ENCODE measurements around the gene CAMTA2. TPM values are rescaled to one million over a fixed set of nuclear protein-coding genes. Genes with fewer than 3 reads are reported as not detected.
"Not testable (repeated sequence)": the region's sequence is repeated elsewhere in the genome, so short reads cannot be mapped to it uniquely, and the experiment has no call there.

The CAMTA2 gene
- total RNA-seq, 1 donor from 2014 or later = 72.1 TPM

- intact Hi-C loops (cut with DNase I) = no loop called here
- Histone ChIP-seq H3K9me3 (no peaks in the 10 kb centered on the region), H3K27me3 (no peaks in the 10 kb centered on the region), H3K27ac (no peak within 1 kb of the TSS), H3K36me3 (peaks cover 7% of the 10 kb centered on the region in 2 donors), H3K4me1 (no peaks in the 10 kb centered on the region), H3K4me3 (no peak within 1 kb of the TSS)
- no peak for DNase-seq (ENCODE audit: low spot score in 2 of 2)
- TF ChIP-seq CTCF (IDR thresholded peaks at IDR 0.05) = no peak
Observed at GRCh38 chr17:4931963-4932362, 55.5 kb downstream of the CAMTA2 start, which contains the start of gene GP1BA. Gene GP1BA (plus strand): TSS chr17:4932277. CDS start chr17:4932605, 328 bp downstream.

DNA sequence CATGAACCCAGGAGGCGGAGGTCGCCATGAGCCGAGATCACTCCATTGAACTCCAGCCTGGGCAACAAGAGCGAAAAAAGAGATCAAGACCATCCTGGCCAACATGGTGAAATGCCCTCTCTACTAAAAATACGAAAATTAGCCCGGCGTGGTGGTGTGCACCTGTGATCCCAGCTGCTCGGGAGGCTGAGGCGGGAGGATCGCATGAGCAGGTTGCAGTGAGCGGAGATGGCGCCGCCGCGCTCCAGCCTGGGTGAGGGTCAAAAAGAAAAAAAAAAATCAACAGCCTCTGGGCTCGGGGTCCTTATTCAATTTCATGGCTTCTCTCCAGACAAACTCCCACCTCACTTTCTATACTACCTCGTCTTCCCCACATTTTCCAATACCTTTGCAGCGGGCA is 58.6 kb downstream of the CAMTA2 start:
- intact Hi-C loops (cut with DNase I) = no loop called here

DNA sequence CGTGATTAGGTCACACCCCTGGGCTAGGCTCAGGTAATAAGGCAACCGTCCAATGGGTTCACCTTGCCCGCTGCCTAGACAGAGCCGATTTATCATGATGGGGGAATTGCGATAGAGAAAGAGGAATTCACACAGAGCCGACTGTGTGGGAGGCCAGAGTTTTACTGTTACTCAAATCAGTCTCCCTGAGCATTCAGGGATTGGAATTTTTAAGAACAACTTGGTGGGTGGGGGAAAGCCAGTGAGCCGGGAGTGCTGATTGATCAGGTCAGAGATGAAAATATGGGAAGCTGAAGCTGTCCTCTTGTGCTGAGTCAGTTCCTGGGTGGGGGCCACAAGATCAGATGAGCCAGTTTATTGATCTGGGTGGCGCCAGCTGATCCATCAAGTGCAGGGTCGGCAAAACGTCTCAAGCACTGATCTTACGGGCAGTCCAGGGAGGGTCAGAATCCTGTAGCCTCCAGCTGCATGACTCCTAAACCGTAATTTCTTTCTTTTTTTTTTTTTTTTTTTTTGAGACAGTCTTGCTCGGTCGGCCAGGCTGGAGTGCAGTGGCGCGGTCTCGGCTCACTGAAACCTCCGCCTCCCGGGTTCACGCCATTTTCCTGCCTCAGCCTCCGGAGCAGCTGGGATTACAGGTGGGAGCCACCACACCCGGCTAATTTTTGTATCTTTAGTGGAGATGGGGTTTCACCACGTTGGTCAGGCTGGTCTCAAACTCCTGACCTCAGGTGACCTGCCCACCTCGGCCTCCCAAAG is 60.7 kb downstream of the CAMTA2 start:
- DNase-seq (ENCODE audit: low spot score in 2 of 2); H3K9me3 ChIP-seq; H3K36me3 ChIP-seq; H3K27me3 ChIP-seq; intact Hi-C loops (cut with DNase I); H3K4me3 ChIP-seq; H3K27ac ChIP-seq; H3K4me1 ChIP-seq: not testable (repeated sequence)

More for the DNA sequence above, 58.6 kb downstream of the CAMTA2 start:
- H3K4me1 ChIP-seq = no peaks in the 10 kb centered on the region
- no peak for DNase-seq (ENCODE audit: low spot score in 2 of 2)
- H3K27me3 ChIP-seq = no peaks in the 10 kb centered on the region
- no peak for TF ChIP-seq CTCF (IDR thresholded peaks at IDR 0.05)
- H3K4me3 ChIP-seq = no peak overlapping the region
- no peak overlapping the region for H3K27ac ChIP-seq
- no peaks in the 10 kb centered on the region for H3K36me3 ChIP-seq
- no peaks in the 10 kb centered on the region for H3K9me3 ChIP-seq

DNA sequence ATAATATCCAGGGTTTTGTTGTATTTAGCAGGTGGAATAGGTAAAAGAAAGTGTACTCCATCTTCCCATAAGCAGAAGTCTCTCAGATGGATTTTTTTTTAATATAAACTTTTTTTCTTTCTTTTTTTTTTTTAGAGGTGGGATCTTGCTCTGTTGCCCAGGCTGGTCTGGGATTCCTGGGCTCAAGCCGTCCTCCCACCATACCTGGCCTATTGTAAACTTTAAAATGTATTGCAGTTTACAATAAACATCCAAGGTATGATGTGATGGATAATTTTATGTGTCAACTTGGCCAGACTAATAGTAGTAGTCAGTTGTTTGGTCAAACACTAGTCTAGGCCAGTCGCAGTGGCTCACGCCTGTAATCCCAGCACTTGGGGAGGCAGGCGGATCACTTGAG is 66.2 kb downstream of the CAMTA2 start:
- no peaks in the 10 kb centered on the region for H3K36me3 ChIP-seq
- H3K27ac ChIP-seq = no peak overlapping the region
- DNase-seq (ENCODE audit: low spot score in 2 of 2) = no peak
- no peaks in the 10 kb centered on the region for H3K9me3 ChIP-seq
- TF ChIP-seq CTCF (IDR thresholded peaks at IDR 0.05) = no peak
- H3K4me1 ChIP-seq = no peaks in the 10 kb centered on the region
- no peaks in the 10 kb centered on the region for H3K27me3 ChIP-seq
- no peak overlapping the region for H3K4me3 ChIP-seq
- intact Hi-C loops (cut with DNase I) = no loop called here

- no peak for TF ChIP-seq CTCF (IDR thresholded peaks at IDR 0.05)
- DNase-seq (ENCODE audit: low spot score in 2 of 2) = no peak
- Histone ChIP-seq H3K27ac (no peak overlapping the region), H3K4me3 (no peak overlapping the region), H3K27me3 (no peaks in the 10 kb centered on the region), H3K9me3 (no peaks in the 10 kb centered on the region), H3K4me1 (no peaks in the 10 kb centered on the region), H3K36me3 (no peaks in the 10 kb centered on the region)
- intact Hi-C loops (cut with DNase I) = no loop called here
Observed at GRCh38 chr17:4920351-4921048, 67.0 kb downstream of the CAMTA2 start.

DNA sequence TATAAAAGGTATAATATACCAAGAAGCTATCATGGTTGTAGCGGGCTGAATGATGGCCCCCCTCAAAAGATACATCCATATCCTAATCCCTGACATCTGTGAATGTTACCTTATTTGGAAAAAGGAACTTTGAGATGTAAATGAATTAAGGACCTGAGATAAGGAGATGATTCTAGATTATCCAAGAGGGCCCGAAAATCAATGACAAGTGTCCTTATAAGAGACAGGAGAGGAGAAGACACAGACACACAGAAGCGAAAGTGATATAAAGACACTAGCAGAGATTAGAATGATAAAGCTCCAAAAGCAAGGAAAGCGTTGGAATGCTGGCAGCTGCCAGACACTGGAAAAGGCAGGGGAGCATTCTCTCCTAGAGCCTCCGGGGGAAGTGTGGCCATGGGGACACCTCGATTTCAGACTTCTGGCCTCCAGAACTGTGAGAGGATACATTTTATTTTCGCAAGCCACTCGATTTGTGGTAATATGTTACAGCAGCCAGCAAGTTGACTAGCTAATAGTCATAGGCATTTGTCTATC is 67.9 kb downstream of the CAMTA2 start:
- no peak for TF ChIP-seq CTCF (IDR thresholded peaks at IDR 0.05)
- H3K36me3 ChIP-seq = no peaks in the 10 kb centered on the region
- no peaks in the 10 kb centered on the region for H3K27me3 ChIP-seq
- H3K4me1 ChIP-seq = no peaks in the 10 kb centered on the region
- H3K27ac ChIP-seq = no peak overlapping the region
- no peak overlapping the region for H3K4me3 ChIP-seq
- no peaks in the 10 kb centered on the region for H3K9me3 ChIP-seq
- intact Hi-C loops (cut with DNase I) = no loop called here
- no peak for DNase-seq (ENCODE audit: low spot score in 2 of 2)
